ENCODE data around the gene SLC6A9.

DNA sequence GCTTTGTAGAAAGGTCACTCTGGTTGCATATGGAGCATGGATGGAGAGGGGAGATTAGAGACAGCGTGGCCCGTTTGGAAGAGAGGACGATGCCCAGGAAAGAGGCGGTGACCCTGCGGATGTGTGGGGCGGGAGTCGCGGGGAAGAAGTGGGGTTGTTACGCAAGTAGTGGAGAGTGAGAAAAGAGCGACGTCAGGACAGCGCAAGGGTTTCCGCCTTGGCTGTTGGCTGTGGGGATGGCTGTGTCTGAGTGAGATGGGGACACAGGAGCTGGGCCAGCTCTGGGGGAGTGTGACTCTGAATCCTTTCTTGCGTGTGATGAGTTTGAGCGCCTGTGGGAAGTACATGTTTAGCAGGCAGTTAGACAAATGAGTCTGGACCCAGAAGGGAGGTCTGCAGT is 48.5 kb downstream of the SLC6A9 start:
- TF ChIP-seq POLR2AphosphoS5 (IDR thresholded peaks at IDR 0.05; ENCODE audit: insufficient read depth in 1 of 2, low read depth in 1 of 2) (no peak), POLR2A (IDR thresholded peaks at IDR 0.05) (no peak)
